Activated T-cell treated with anti-CD3 and anti-CD28 coated beads, Interleukin-2, amount 50 U/mL, for 4 hours (primary cell): ENCODE measurements around the gene SMIM8. TPM values are rescaled to one million over a fixed set of nuclear protein-coding genes. Genes with fewer than 3 reads are reported as not detected.

Experiments used
- ATAC-seq, 2 donors: fragments of 200-7000 bp; cut with Tn5 transposase; one replicate each; pipeline ENCODE4 v1.10.0; 2021
- DNase-seq: peaks from one replicate; pipeline ENCODE4 v3.0.0-alpha.2; 2020
- H3K27me3 Mint-ChIP-seq: one replicate; pipeline ENCODE4 v1.8.0; 2021; ENCODE audit warnings: low read depth, mixed read lengths
- H3K36me3 Mint-ChIP-seq: one replicate; pipeline ENCODE4 v1.8.0; 2022; ENCODE audit warnings: mixed read lengths; ENCODE audit not compliant: insufficient read depth
- H3K4me1 Mint-ChIP-seq: one replicate; pipeline ENCODE4 v1.8.0; 2021; ENCODE audit warnings: low read depth, mixed read lengths
- H3K4me3 Mint-ChIP-seq: one replicate; pipeline ENCODE4 v1.8.0; 2021; ENCODE audit warnings: mild to moderate bottlenecking, moderate library complexity, mixed read lengths
- H3K9me3 Mint-ChIP-seq: one replicate; pipeline ENCODE4 v1.8.0; 2021; ENCODE audit warnings: mixed read lengths
- total RNA-seq, 3 donors: library from RNA; stranded (reverse); gene quantifications; one replicate each; pipeline ENCODE4 v1.2.1, GENCODE V29; 2021

Gene SMIM8
- total RNA-seq, 3 donors from 2014 or later = 9.6 to 10.7 (median 10.0) TPM

GRCh38 chr6:87391334-87391733 lies 68.9 kb downstream of the SMIM8 start:
- Mint-ChIP-seq H3K36me3 (no peaks in the 10 kb centered on the region), H3K4me3 (no peak overlapping the region), H3K27me3 (no peaks in the 10 kb centered on the region), H3K9me3 (no peaks in the 10 kb centered on the region), H3K4me1 (peaks cover 2% of the 10 kb centered on the region)
- DNase-seq (no peak), ATAC-seq (no peak)

Other genes with a start within 250 kb of the SMIM8 start
- gene CGA, start 227.5 kb upstream of the SMIM8 start, total RNA-seq = not detected
- 10 to 100 TPM; 26.5 to 46.3 (median 38.2) TPM for gene ZNF292, start 167.0 kb upstream of the SMIM8 start, total RNA-seq
- not detected for gene GJB7, start 6.7 kb downstream of the SMIM8 start, total RNA-seq
- gene C6orf163, start 22.2 kb downstream of the SMIM8 start, total RNA-seq = 1 to 10 TPM in 1 of 3 donors, under 1 TPM in 2; 0.71 to 1.0 (median 0.76) TPM
- not detected for gene CFAP206, start 85.4 kb downstream of the SMIM8 start, total RNA-seq
- 1 to 10 TPM; 7.1 to 8.9 (median 8.5) TPM for gene SLC35A1, start 150.4 kb downstream of the SMIM8 start, total RNA-seq